HL-60/S4 (cell line): ENCODE results near the gene IFNA5.

Experiments used
- in situ Hi-C: fragments of 300-500 bp; cut with MboI; formaldehyde crosslinking; loops from 2 replicates; pipeline ENCODE4 v1.14.3; 2022; ENCODE audit warnings: low sequenced_read_pairs

Gene IFNA5

GRCh38 chr9:21305213-21305612, at the start of gene IFNA5:
IFNA5 (minus strand) TSS chr9:21305313; CDS start chr9:21305256, 57 bp downstream.
- in situ Hi-C loops, result loop anchor here (25.0 kb wide), 1 partner anchor 482 kb away; no protein-coding TSS in a partner anchor

DNA sequence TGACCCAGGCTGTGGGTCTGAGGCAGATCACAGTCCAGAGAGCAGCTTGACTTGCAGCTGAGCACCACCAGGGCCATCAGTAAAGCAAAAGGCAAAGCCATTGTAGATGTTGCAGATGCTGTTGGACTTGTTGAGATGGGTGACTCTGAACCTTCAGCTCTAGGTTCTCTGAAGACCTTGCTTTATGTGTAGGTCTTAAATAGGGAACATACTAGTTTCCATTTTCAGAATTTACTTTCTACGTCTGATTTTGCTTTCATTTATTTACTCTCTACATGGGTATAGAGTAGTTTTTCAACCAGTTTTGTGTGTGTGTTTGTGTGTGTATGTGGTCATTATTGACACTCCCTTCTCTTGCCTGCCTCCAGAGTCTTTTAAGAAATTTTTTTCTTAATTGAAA, 45.7 kb upstream of the IFNA5 start, which contains the start of gene IFNA6:
Gene IFNA6, minus strand, starts transcription at position 101 of the 400 bp plus-strand sequence. Its CDS starts 0 bp downstream, at position 101.
- in situ Hi-C loops, result no loop called here

GRCh38 chr9:21348430-21348970, 43.4 kb upstream of the IFNA5 start:
- in situ Hi-C loops, result no loop called here

GRCh38 chr9:21340735-21341134, 35.6 kb upstream of the IFNA5 start:
- in situ Hi-C loops, result no loop called here

DNA sequence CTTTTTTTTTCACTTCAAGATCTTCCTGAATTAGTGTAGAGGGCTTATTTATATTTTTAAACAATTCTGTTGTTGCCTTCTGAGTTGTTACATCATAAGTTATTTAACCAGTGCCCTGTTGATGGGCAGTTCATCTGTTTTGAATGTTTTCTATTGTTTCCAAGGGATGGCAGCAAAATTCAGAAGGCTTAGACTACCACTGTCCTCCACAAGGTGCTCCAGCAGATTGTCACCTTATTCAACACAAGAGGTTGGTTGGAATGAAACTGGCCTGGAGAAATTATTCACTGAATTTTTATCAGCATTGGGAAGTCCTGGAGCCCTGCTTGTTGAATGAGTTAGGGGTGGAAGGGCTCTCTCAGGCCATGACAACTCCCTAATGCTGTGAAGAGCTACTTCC, 31.3 kb upstream of the IFNA5 start:
- in situ Hi-C loops, result no loop called here

GRCh38 chr9:21334701-21335632, 29.9 kb upstream of the IFNA5 start, which contains the start of gene KLHL9:
KLHL9 (minus strand) TSS chr9:21335404; CDS start chr9:21334859, 545 bp downstream.
- in situ Hi-C loops, result no loop called here

GRCh38 chr9:21333226-21333625, 28.1 kb upstream of the IFNA5 start:
- in situ Hi-C loops, result no loop called here

GRCh38 chr9:21331676-21332402, 26.7 kb upstream of the IFNA5 start:
- in situ Hi-C loops, result no loop called here

GRCh38 chr9:21326526-21327139, 21.5 kb upstream of the IFNA5 start:
- in situ Hi-C loops, result loop anchor here (10.0 kb wide), 1 partner anchor 128 kb away; no protein-coding TSS in a partner anchor

GRCh38 chr9:21324047-21324446, 18.9 kb upstream of the IFNA5 start:
- in situ Hi-C loops, result loop anchor here (10.0 to 25.0 kb wide), 2 partner anchors 131 to 463 kb away; no protein-coding TSS in a partner anchor

GRCh38 chr9:21322911-21323461, 17.9 kb upstream of the IFNA5 start:
- in situ Hi-C loops, result loop anchor here (10.0 to 25.0 kb wide), 2 partner anchors 132 to 464 kb away; no protein-coding TSS in a partner anchor

- in situ Hi-C loops, result loop anchor here (10.0 to 25.0 kb wide), 2 partner anchors 134 to 467 kb away; no protein-coding TSS in a partner anchor
These were observed 15.4 kb upstream of the IFNA5 start for GRCh38 chr9:21320465-21320864.

- in situ Hi-C loops, result loop anchor here (25.0 kb wide), 1 partner anchor 469 kb away; no protein-coding TSS in a partner anchor
These were observed 13.1 kb upstream of the IFNA5 start for GRCh38 chr9:21317956-21318923.

- in situ Hi-C loops, result loop anchor here (25.0 kb wide), 1 partner anchor 470 kb away; no protein-coding TSS in a partner anchor
These were observed 11.7 kb upstream of the IFNA5 start for GRCh38 chr9:21316860-21317259.

DNA sequence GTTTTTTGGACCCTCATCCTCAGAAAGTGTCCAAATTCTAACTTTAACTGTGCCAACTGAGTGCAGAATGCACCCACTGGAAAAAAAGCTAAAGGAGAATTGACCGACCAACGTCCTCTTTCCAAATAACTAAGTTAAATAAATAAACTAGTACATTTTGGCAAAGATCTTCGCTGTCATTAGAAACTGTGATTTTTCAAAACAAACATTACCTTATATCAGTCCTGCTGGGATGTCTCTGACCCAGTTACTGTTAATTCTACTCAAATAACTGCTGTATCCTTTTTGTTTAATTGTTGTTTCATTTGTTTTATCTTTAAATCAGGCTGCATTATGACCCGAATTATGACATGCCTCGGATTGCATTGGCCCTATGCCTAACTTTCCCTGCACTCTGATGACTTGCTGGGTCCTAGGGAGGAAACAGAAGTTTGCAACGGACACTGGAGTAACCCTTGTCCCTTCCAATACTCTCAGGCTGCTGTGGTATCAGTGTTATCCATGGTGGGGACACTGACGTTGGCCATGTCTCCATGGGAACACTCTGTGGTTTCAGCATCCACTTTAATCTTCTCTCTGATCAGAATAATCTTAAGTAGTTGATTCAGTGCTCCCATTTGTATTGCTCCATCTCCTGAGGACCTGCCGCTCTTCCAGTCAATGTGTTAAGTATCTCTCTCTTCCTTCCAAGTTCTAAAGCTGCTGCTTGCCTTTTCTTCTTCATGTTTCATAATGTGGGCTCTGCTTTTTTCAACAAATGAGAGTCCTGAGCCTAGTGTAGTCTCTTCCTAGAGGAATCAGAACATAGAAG, 11.1 kb upstream of the IFNA5 start:
- in situ Hi-C loops, result loop anchor here (25.0 kb wide), 1 partner anchor 471 kb away; no protein-coding TSS in a partner anchor

GRCh38 chr9:21314152-21314551, 9.0 kb upstream of the IFNA5 start:
- in situ Hi-C loops, result loop anchor here (25.0 kb wide), 1 partner anchor 473 kb away; no protein-coding TSS in a partner anchor

DNA sequence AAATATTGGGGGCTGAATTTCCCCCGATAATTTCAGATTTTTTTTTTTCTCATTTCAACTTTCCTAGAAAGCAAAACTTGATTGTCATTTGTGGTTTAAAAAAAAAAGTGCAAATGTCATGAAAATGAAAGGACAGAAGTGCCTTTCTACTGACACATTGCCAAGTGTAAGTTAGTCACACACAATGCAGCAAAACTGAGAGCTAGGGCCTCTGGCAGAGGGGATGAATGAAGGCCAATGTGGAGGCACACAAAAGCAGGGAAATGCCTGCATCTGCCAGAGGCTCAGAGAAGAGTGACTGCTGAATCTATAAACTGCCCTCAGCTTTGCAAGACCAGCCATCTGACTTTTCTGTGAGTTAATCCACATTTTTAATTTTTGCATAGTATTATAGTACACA, 6.8 kb upstream of the IFNA5 start:
- in situ Hi-C loops, result loop anchor here (25.0 kb wide), 1 partner anchor 475 kb away; no protein-coding TSS in a partner anchor

DNA sequence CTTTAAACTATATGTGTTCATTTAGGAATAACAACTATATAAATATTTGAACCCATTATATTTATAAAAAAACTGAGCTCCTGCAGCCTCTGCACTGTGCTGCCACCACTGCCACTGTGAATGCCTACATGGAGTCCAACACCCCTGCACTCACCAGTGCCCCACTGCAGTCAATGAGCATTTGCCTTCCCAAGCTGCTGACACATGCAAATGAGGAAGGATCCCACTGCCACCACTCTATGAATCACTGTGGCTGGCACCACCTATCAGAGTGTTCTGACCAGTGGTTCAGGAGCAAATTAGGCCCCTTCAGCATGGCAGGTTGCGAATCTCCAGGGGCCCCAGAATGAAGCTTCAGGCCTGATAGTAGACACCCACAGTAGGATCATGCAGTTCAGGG, 9.1 kb downstream of the IFNA5 start:
- in situ Hi-C loops, result no loop called here
